GOT3 (cell line): Measurements from ENCODE around the gene SLC16A5.
"Not testable (repeated sequence)": the region's sequence is repeated elsewhere in the genome, so short reads cannot be mapped to it uniquely, and the experiment has no call there.

Experiments used
- DNase-seq: peaks from one replicate; lab custom pipeline; 2025; ENCODE audit warnings: mixed read lengths; lab: John Stamatoyannopoulos, UW

Gene SLC16A5, protein sequence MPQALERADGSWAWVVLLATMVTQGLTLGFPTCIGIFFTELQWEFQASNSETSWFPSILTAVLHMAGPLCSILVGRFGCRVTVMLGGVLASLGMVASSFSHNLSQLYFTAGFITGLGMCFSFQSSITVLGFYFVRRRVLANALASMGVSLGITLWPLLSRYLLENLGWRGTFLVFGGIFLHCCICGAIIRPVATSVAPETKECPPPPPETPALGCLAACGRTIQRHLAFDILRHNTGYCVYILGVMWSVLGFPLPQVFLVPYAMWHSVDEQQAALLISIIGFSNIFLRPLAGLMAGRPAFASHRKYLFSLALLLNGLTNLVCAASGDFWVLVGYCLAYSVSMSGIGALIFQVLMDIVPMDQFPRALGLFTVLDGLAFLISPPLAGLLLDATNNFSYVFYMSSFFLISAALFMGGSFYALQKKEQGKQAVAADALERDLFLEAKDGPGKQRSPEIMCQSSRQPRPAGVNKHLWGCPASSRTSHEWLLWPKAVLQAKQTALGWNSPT

DNA sequence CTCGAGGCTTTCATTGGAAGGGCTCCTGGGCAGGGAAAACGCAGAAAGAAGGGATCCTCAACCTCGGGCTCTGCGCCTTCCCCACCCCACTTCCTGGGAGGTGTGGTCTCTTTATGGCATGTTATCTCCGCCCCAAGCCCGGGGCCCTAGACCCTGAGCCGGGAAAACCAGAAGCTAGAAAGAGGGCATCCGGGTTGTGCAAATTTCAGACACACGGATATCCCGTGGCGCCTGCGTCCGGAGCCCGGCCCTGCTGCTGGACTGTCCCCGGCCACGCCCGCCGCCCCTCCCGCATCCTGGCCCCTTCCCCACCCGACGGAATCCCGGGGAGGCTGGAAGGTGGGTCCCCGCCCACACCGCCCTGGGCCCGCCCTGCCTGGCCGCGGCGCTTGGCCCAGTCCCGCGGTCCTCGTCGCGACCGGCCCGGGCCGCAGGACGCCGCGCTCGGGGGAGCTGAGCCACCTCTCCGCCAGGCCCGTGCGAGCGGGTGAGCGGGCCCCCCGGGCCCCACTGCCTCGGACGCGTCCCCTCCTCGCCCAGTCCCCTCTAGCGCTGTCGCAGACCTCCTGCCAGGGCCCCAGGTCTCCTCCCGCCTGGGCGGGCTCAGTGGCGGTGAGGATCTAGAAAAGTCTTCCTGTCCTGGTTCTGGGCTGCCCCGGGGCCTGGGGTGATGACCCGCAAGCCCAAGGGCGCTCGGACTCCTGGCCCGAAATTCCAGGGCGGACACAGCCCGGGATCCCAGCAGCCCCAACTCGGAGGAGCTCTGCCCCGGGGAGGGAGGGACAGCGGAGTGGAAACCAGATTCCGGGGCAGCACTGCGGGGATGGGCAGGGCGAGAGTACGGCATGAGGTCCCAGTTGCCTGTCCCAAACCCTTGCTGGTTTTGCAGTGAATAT is at the start of gene SLC16A5:
TSS of gene SLC16A5 (plus strand) at position 397 of the 896 bp plus-strand sequence. CDS start 5,683 bp downstream, outside the sequence.
- no peak for DNase-seq

DNA sequence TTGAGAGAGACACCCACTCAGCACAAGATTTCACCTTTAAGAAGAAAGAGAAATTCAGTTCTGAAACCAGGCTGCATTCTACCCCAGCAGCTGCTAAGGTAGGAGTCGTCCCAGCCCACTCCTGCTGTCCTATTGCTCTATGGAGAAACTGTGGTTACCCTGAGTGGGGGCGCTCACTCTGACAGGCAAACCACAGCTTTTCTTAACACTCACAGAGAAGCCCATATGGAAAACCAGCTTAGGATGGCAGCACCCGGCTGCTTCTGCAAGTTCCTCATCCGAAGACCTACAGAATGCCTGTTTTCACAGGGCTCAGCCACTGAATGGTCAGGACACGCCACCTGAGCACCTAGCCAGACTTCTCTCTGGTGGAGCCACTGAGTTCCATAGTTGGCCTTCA is 48.5 kb upstream of the SLC16A5 start:
- DNase-seq: no peak

DNA sequence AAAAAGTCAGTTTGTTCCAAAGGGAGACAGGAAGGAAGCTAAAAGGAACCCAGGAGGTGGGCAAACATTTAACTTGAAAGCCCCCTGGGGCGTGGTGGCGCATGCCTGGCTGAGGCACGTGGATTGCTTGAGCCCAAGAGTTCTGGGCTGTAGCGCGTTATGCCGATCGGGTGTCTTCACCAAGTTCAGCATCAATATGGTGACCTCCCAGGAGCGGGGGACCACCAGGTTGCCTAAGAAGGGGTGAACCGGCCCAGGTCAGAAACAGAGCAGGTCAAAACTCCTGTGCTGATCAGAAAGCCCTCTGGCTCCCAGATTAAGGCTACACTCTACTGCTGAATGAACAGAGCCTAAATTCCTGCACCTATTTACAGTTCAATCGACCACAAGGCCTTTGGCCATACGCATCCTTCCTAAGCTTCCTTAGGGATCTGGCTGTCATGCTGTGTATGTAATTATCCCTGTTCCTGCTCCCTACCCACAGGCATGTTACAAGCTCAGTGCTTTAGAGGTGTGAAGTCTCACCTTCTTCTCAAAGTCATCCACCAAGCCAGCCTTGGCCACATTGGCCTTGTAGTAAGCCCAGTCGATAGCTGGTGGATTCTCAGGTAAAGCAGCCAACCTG is 46.0 kb upstream of the SLC16A5 start:
- DNase-seq: no peak

DNA sequence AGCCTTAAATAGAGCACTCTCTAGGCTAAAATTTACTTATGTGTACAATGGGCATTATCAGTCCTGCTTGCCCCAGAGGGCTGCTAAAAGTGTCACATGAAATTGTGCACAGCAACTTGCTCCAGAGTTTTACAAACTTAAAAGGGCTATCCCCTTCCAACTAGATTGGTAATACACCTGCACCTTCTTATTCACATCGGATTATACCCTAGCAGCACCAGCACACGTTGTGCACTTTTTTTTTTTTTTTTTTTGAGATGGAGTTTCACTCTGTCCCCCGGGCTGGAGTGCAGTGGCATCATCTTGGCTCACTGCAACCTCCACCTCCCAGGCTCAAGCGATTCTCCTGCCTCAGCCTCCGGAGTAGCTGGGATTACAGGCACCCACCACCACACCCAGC is 44.0 kb upstream of the SLC16A5 start:
- DNase-seq: not testable (repeated sequence)

DNA sequence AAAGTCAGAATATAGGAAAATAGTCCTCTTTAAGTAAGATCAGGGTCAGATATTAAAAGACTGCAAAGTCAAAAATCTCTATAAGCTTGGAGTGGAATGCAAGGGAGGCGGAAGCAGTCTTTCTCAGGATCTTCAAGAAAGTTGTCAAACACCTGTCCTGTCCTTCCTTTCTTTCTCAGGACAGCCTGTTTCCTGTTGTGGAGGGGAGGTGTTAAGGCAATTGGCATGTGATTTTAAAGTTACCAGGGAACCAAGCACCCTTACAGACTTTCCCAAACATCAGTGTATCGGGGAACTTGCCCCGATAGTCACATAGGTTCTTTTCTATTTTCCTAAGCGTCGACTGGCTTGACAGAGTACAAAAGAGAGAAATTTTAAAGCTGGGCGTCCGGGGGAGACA is 43.0 kb upstream of the SLC16A5 start:
- DNase-seq: no peak

DNA sequence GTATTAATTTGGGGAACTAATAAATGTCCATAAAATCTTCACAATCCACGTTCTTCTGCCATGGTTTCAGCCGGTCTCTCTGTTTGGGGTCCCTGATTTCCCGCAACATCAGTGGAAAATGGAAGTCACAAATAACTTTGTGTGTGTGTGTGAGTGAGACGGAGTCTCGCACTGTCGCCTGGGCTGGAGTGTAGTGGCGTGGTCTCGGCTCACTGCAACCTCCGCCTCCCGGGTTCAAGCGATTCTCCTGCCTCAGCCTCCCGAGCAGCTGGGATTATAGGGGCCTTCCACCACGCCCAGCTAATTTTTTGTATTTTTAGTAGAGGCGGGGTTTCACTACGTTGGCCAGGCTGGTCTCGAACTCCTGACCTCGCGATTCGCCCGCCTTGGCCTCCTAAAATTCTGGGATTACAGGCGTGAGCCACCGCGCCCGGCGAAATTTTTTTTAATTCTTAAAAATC is 41.8 kb upstream of the SLC16A5 start:
- not testable (repeated sequence) for DNase-seq

DNA sequence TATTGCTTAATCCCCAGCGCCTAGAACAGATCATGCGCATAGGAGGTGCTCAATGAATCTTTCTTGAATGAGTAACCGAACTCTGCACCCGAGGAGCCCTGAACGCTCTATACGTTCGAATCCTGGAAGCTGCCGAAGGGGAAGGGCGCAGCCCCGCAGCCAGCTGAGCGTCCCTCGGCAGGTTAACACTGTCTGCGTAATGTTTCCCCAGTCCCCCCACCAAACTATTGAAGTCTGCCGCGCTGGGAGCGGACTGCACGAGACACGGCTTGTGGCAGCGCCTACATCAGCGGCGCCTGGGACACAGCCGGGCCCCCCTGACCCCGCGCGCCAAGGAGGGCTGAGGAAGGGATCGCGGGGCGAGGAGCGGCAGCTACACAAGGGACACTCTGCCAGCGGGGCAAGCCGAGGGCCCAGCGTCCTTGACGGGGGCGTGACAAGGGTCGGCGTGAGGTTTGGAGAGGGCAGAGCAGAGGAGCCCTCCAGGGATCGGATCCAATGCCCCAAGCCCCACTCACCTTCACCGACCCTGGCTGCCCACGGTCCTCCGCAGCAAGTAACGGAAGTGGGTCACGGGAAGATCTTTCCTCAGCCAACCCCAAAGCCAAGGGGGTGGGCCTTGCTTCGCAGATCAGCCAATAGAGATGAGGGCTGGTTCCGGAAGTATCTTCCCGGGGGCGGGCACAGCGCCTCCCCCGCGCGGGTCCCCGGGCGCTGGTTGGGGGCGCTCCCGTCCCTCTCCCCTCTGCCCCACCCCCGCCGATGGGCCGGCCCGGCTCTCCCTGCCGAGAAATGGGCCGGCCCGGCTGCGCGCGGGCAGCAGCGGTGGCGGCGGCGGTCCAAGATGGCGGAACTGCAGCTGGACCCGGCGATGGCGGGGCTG is 41.1 kb upstream of the SLC16A5 start, which contains the start of the genes ATP5PD and KCTD2:
TSS of gene ATP5PD (minus strand) at position 563 of the 883 bp plus-strand sequence. CDS start 4,319 bp downstream, outside the sequence.
TSS of gene KCTD2 (plus strand) at position 819 of the 883 bp plus-strand sequence. CDS start at position 845, 26 bp downstream.
- peak; percentile 86 for DNase-seq

DNA sequence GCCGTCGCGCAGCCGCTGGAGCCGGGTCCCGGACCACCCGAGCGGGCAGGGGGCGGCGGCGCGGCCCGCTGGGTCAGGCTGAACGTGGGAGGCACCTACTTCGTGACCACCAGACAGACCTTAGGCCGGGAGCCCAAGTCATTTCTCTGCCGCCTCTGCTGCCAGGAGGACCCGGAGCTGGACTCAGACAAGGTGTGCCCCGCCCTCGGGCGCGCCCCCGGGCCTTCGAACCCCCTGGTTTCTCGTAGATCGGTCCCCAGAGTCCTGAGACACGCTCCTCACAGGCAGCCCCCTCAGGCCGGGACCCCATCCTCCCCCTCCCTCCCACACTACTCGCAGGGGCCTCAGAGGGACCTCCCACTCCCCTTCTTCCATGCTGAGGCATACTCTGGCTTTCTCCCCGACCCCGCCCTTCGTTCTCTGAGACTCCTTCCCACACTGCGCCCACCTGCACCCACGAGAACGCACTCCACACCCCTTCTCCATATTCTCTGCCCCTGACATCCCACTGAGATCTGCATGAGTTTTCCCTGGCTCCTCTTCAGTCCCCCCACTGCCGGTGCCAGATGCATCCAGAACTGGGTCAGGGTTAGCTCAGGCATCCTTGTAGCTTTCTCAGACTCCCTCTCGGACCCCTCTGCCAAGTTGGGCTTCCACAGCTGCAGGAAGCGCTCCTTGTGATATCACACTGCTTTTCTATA is 40.2 kb upstream of the SLC16A5 start:
- DNase-seq: no peak

DNA sequence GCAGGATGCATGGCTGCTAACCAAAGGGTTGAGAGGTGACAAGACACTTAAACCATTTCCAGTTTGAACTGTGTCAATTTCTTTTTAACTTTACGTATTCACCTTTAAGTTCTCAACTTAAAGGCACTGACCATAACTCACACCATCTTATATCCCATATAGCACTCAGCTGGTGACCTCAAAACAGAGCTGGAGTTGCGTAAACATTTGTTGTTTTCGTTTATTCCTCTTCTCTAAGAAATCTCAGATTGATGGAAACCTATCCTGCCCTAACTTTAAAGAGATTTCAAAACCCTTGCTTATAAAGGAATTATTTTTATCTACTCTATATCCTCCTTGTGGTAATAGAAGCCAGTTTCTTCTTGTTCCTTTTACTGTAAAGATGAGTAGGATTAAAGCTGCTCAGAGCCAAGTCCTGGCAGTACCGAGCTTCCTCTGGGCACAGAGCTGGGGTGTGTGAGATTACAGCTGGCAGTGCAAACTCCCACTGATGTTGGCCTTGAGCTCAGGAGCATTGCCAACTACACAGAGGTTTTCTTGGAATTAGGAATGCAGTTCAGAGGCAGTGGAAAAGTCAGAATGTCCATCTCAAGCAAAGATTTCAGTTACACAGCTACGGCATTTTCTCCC is 39.4 kb upstream of the SLC16A5 start:
- no peak for DNase-seq

DNA sequence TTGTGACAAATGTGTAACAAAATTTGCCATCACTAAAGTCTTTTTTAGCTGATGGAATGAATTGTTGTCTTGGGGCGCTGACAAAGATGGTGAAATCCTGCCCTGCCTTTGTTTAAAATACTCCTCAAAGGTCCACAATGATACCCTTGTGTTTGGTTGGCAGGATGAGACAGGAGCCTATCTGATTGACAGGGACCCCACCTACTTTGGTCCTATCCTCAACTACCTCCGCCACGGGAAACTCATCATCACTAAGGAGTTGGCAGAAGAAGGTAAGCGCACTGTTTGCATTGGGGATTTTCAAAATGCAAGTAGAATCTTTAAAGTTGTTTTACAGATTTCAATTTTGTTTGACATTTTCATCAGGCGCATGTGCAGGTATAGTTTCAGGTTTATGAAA is 38.7 kb upstream of the SLC16A5 start:
- DNase-seq: no peak

DNA sequence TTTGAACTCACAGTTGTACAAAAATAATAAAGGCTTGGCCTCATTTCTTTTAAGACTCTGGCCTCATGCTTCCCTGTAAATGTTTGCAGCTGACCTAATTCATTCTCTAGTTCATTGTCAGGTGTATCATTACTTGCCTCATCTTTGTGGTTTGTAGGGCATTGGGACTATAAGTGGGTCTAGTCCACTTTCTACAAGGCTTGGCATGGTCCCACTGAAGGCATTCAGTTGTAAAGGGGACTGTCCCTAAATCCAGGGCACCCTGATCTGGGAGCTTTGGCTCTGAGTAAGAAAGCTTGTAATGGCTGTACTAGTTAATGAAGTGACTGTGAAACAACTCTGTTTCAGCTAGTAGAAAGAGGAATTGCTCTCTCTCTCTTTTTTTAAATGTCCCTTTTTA is 38.0 kb upstream of the SLC16A5 start:
- DNase-seq: no peak

DNA sequence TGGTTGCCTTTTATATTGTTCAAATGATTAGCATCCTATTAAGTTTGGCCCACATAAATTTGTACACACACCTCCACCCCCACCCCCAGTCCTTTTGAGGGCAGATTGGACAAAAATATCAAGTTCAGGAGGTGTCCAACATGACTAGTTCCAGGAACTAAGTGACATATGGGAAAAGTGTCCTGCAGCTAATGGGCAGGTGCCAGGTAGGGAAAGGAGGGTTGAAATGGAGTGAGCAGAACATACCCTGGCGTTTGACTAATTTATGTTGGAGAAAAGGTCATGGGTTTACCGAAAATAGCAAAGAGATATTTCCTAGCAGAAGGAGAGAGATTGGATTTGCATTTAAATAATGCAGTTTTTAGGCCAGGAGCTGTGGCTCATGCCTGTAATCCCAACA is 35.8 kb upstream of the SLC16A5 start:
- DNase-seq: no peak

DNA sequence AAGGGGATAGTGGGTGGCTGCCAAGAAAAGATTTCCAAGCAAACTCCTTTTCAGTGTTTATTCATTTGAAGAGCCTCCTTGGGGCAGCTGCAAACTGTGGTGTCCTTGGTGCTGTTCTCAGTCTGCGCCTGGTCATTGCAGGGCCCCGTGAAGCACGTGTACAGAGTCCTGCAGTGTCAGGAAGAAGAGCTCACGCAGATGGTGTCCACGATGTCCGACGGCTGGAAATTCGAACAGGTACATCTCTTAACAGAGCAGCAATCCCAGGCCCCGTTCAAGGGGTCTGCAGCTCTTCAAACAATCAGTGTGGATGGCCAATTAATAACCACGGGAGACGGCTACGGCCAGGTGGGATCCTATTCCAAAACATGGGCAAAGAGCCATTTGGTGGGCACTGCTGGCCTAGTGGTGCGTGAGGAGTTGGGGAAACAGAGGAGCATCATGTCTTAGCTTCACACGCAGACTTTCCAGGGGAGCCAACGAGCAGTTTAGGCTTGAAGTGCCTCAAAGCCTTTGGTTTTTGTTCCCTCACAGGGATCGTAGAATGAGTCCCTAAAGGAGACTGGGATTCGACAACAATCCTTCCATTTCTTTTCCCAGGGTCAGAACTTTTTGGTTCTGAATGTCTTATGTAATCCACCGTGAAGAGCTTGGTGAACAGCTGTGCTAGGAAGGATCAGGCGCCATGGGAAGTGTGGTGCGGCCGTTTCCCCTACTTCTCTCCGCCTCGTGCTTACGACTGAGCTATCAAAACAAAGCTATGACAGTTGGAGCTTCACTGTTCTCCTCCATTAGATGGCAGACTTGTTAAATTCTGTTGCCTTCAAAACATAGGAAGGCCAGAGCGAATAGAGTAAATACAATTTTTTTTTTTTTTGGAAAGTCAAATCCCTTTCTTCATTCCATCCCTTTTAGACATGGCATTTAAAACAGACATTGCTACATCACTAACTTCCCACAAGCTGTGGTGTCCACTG is 28.1 kb upstream of the SLC16A5 start:
- no peak for DNase-seq

DNA sequence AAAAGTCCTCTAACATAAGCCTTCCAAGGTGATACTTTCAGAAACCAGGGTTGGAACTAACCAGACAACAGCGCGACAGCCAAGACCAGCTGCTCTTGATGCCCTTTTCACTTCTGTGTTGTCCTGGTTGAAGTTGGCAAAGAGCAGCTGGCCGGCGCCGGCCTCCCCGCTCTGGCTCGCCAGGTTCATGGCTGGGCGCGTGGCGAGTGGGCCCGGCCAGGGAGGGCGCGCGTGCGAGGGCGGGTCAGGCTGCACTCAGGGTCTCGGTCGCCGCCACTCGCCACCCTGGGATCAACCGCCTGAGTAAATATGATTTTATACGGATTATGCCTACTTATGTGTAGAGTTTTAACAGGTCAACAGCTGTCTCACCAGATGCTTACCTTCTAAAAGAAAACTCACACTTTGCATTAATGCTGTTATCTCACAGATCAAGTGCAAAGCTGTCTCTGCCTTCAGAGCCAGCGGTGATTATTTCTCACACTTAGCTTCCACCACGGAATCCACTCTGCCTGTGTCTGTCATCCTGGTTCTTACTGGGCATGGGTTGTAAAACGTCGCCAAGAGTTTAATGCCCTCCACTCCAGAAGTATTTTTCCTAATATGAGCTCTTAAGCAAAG is 27.2 kb upstream of the SLC16A5 start:
- DNase-seq: no peak

DNA sequence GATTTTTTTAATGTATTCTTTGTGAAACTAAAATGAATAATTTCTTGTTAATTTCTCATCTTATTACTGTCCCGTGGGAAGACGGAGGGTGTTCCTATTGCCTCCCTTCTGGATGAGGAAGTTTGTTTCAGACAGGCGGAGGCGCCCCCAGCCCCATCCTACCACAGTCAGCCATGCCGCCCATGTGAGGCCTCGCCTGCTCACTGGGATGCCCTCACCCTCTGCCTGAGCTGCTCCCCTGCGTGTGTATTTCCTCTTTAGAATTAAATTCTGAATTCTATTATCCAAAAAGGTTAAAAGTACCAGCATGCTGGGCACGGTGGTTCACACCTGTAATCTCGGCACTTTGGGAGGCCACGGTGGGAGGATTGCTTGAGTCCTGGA is 26.7 kb upstream of the SLC16A5 start:
- no peak for DNase-seq

DNA sequence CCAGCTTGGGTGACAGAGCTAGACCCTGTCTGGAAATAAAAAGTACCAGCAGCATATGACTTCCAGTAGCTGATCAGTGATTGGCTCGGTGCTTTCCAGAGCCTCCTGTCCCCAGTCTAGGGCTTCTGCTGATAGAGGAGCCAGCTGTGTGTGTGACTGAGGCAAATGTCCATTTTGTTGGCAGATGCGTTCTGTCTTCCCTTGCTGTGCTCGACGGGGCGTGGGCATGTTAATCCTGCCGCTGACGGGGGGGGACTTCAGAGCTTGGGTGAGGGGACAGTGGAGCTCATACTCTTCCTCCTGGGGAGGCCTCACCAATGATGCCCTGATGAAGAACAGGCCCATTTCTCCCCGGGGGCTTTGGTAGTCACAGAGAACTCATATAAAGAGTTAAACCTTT is 26.1 kb upstream of the SLC16A5 start:
- DNase-seq: no peak

DNA sequence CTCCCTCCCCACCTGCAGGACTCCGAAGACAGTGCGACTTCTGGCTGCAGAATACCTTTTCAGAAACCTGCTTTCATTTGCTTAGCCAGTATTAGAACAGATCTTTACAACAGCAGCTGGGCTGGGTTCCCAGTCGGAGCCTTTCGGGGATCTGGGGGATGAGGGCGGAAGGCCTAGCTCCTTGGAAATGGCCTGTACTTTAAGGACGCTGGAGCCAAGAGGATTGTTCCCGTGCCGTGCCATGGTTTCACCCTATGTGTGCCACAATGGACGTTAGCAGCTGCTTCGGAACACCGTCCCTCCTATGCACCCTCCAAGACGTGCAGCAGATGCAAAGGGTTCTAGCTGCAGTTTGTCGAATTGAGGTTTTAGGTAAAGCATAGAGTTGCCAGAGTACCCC is 24.6 kb upstream of the SLC16A5 start:
- DNase-seq: no peak

DNA sequence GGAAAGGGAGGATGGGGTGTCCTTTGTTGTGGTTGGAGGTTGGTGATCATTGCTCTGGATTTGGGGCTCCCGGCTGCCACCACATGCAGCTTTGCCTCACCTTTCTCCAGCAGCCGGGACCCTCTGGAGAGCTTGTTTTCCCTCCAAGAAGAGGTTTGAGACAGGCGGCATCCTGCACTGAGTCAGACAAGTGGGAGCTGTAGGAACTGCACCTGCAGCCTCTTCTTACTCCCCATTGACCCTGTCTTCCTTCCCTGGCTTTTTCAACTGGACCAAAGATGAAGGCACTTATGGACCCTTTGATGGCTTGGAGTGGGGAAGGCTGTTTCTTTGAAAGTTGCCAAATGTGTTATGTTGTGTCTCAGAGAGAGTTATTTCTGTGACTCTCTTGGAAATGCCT is 24.1 kb upstream of the SLC16A5 start:
- DNase-seq: no peak
